ENCODE measurements around the gene GLB1L2.
A peak's percentile ranks its signal among the peaks of the same experiment; 100 is the strongest.

GLB1L2 gene

DNA sequence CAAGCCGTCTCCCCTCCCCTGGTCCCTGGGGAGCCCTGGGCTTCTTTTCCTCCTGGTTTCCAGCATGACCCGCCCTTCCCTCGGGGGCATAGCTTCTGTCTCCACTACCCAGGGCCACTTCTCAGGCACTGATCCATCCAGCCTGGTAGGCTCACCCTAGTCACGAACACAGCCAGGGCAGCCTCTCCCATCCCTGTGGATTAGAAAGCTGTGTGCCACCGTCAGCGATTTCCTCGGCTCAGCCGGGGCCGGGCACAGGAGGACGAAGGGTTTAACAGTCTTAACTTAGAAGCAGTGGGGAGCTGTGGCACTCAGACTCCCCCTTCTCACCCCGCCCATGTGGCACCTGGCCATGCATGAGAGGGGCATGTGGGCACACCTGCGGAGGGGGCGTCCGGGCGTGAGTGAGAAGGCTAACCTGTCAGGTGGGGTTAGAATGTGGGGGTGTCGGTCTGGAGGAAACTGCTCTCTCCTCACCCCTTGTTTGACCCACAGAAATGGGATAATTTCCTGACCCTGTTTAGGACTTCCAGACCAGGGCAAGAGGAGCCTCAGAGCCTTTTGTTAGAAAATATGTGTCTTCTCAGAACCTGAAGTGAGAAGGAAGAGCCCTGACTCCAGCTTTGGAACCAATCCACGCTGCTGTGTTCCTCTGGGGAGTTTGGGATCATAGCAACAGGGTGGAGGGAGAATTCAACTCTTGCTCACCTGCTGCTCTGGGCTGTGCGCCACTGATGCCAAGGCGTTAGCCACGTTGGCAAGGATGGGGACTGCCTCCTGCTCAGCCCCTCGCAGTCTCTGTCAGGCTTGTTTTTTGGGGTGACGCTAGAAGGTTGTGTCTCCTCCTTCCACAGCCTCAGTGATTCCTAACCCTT is 14.6 kb downstream of the GLB1L2 start:
- DNase-seq (ENCODE audit: low read depth in 1 of 2, low spot score in 1 of 2): no peak

DNA sequence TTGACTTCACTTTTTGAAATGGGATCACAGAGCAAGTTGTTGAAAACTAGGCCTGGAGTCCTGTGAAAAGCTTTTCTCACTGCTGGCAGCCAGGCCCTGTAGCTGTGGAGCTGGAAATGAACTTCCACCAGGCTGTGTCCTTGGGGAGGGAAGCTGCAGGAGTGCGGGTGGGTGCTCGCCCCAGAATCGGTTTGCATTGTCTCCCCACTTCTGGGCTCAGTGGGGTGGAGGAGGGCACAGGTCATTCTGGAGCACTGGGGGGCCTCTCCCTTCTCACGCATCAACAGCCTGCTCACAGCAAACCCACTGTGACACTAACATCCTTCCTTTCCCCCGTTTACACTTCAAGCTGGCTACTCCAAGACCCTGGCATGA is 15.2 kb downstream of the GLB1L2 start:
- no peak for DNase-seq (ENCODE audit: low read depth in 1 of 2, low spot score in 1 of 2)

GRCh38 chr11:134347441-134347840 is 15.7 kb downstream of the GLB1L2 start:
- DNase-seq (ENCODE audit: low read depth in 1 of 2, low spot score in 1 of 2): no peak

- DNase-seq (ENCODE audit: low read depth in 1 of 2, low spot score in 1 of 2): no peak
Measured at GRCh38 chr11:134349109-134349801, 17.5 kb downstream of the GLB1L2 start.

GRCh38 chr11:134349802-134350355 is 18.1 kb downstream of the GLB1L2 start:
- no peak for DNase-seq (ENCODE audit: low read depth in 1 of 2, low spot score in 1 of 2)

DNA sequence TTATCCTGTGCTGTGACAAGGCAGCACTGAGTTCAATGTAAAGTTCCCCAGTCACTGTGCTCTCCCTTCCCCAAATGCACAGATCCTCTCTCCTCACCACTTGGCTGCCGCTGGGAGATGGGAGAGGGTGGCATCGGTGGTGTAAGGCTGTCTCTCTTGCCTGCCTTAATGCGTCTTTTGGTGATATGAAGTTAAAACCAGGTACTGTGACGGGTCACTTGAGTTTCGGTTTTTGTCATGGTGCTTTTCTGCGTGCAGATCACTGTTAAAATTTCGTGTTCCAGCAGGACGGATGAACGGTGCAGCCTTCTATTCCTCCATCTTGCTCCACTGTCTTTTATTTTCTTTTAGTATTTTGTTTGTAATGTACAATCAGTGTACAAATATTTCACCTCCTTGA is 18.6 kb downstream of the GLB1L2 start:
- no peak for DNase-seq (ENCODE audit: low read depth in 1 of 2, low spot score in 1 of 2)

GRCh38 chr11:134352111-134352510 is 20.3 kb downstream of the GLB1L2 start:
- no peak for DNase-seq (ENCODE audit: low read depth in 1 of 2, low spot score in 1 of 2)

- no peak for DNase-seq (ENCODE audit: low read depth in 1 of 2, low spot score in 1 of 2)
Measured at GRCh38 chr11:134355136-134355535, 23.3 kb downstream of the GLB1L2 start.

DNA sequence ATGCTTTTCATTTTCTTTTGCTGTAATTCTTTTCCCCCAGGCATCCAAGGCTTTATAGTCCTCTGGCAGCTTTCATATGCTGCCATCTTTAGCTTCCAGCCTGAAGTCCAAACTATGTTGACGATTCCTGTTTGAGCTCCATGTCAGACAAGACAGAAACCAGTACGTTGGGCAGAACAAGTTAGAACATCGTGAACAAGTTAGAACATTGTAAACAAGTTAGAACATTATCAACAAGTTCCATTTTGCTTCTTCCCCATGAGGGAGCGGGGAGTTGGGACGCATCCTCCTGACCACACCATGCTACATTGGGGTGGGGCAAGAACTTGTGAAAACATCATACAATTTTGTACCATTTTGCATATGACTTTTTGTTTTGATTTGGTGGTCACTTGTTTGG is 23.9 kb downstream of the GLB1L2 start:
- DNase-seq (ENCODE audit: low read depth in 1 of 2, low spot score in 1 of 2): no peak

- DNase-seq (ENCODE audit: low read depth in 1 of 2, low spot score in 1 of 2): no peak
Measured at GRCh38 chr11:134356656-134357544, 25.1 kb downstream of the GLB1L2 start.

- no peak for DNase-seq (ENCODE audit: low read depth in 1 of 2, low spot score in 1 of 2)
Measured at GRCh38 chr11:134357545-134357839, 25.7 kb downstream of the GLB1L2 start.

GRCh38 chr11:134358165-134358855 is 26.5 kb downstream of the GLB1L2 start:
- no peak for DNase-seq (ENCODE audit: low read depth in 1 of 2, low spot score in 1 of 2)

DNA sequence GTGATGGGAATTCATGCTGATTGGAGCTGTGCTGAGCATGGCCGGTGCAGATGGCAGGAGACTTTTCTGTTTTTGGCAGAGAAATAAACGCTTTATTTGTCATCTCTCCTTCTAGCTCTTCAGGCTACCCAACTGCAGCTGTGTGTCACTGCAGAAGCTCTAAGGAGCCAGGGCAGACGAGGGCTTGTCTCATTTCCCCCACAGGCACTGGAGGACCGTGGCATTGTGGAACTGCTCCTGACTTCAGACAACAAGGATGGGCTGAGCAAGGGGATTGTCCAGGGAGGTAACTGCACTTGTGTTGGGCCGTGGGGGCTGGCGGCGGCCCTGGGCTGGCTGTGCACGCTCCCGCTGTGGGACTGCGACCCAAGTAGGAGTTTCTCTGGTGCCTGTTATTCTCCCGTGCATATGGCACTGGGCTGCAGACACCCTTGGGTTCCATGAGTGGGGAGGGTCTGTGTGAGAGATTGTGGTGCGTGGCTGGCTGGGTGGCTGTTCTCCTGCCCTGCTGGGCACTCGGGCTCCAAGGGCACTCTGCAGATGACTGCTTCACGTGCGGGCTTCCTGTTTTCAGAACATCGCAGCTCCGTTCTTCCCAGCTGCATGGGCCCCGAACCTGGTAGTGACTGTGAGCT is 27.2 kb downstream of the GLB1L2 start:
- no peak for DNase-seq (ENCODE audit: low read depth in 1 of 2, low spot score in 1 of 2)

- DNase-seq (ENCODE audit: low read depth in 1 of 2, low spot score in 1 of 2): no peak
Measured at GRCh38 chr11:134359646-134360045, 27.9 kb downstream of the GLB1L2 start.

DNA sequence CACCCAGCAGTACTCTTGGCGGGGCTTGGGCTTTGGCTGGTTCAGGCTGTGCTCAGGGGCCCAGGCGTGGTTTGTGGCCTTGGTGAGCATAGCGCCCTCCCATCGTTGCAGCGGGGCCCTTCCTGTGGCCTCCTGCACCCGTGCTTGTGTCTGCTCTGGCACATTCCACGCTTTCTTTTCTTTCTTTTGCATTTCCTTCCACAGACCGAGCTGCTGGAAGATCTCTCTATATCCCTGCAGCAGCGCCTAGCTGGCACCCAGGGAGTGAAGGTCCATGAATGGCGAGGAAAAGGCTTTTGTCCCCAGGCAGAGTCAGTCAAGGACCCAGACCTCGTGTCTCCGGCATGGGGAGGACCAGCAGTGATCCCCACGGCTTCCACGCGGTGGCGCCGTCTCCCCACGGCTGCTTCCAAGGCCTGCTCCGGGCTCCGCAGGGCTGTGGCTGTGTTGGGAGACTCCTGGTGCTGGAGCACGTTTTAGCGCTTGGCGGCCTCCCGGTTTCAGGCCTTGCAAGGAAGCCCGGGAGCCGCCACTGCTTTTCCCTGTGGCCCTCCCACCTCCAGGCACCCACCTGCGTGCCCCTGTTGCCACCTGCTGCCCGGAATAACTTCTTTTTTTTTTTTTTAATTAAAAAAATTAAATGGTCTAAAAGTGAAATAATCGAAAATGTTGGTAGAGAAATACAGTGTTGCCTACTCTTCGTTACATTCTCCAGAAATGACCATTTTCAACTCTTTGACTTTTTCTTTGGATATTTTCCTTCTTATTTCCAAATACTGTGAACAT is 28.5 kb downstream of the GLB1L2 start:
- peak; percentile 42 to 58 for DNase-seq (ENCODE audit: low read depth in 1 of 2, low spot score in 1 of 2)

DNA sequence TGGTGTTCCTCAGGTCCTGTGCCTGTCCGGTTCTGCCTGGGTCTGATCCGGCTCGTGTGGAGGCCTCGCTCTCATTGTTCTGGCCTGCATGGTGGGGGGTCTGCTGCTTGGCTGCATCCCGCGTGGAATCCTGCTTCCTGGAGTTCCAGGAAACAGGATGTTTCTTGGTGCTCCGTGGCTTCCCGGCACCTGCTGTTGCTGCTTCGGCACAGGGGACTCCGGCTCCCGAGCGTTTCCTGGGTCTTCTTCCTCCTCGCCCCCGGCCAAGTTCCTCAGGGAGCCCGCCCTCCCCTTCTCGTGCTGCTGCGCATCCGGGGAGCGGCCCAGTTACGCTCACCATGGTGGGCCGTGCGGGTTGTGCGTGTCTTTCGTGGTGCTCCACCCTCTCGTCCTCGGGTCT is 29.9 kb downstream of the GLB1L2 start:
- no peak for DNase-seq (ENCODE audit: low read depth in 1 of 2, low spot score in 1 of 2)

DNA sequence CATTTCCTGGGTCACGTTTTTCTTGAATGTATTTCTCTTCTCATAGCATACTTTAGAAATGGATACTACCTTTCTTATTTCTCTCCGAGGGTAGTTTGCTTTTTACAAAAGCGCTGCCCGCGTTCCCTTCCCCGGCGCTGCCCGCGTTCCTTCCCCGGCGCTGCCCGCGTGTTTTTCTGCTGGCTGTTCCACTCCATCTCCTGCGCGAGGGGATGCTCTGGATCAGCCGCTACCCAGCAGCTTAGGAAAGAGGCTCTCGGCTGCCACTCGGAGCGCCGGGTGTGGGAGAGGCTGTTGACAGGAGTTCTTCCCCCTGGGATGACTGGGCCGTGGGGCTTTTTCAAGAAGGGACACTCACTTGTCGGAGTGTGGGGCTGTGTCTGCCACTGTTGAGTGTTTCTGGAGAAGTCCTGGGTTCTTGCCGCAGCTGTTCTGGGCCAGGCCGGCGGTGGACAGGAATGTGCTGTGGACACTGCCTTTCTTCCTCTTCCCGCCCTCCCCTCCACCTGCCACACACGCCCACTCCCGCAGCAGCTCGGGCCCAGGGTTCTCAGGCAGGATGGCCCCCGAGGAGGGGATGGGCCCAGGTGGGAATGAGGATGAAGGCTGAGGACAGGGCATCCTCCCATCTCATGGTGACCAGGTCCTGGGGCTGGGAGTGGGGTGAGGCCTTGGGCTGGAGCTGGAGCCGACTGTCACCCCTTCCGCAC is 30.6 kb downstream of the GLB1L2 start:
- DNase-seq (ENCODE audit: low read depth in 1 of 2, low spot score in 1 of 2): no peak

- no peak for DNase-seq (ENCODE audit: low read depth in 1 of 2, low spot score in 1 of 2)
Measured at GRCh38 chr11:134363161-134363560, 31.4 kb downstream of the GLB1L2 start.

- no peak for DNase-seq (ENCODE audit: low read depth in 1 of 2, low spot score in 1 of 2)
Measured at GRCh38 chr11:134363592-134363991, 31.8 kb downstream of the GLB1L2 start.
